Astrocyte (in vitro differentiated cells and primary cell): ENCODE data around the gene NAV2. TPM values are rescaled to one million over a fixed set of nuclear protein-coding genes. Genes with fewer than 3 reads are reported as not detected.

ENCODE experiments used
- DNase-seq: peaks from one replicate; pipeline ENCODE4 v3.0.0-alpha.2; 2010; ENCODE audit warnings: low read depth
- FAIRE-seq: peaks from 2 replicates; lab custom pipeline; 2011; peaks lifted over from hg19 to GRCh38; lab: Jason Lieb, UNC
- H2AFZ ChIP-seq: 2 replicates; pipeline ENCODE4 v1.6.0; 2012; ENCODE audit warnings: low read depth, low read length, inconsistent platforms
- H3K27ac ChIP-seq: 2 replicates; pipeline ENCODE4 v1.5.1; 2011; ENCODE audit warnings: low read depth, low read length, inconsistent platforms
- H3K27me3 ChIP-seq: 2 replicates; pipeline ENCODE4 v1.6.0; 2011; ENCODE audit warnings: low read length, inconsistent platforms; ENCODE audit not compliant: insufficient read depth
- H3K36me3 ChIP-seq: 2 replicates; pipeline ENCODE4 v1.5.1; 2011; ENCODE audit warnings: low read length, inconsistent platforms; ENCODE audit not compliant: insufficient read depth
- H3K4me1 ChIP-seq: 2 replicates; pipeline ENCODE4 v1.5.1; 2011; ENCODE audit warnings: low read length, inconsistent platforms; ENCODE audit not compliant: insufficient read depth
- H3K4me2 ChIP-seq: 2 replicates; pipeline ENCODE4 v1.6.0; 2012; ENCODE audit warnings: low read length, inconsistent platforms
- H3K4me3 ChIP-seq: 2 replicates; pipeline ENCODE4 v1.5.1; 2011; ENCODE audit warnings: low read depth, mild to moderate bottlenecking, low read length, inconsistent platforms; ENCODE audit not compliant: insufficient read depth
- H3K79me2 ChIP-seq: 2 replicates; pipeline ENCODE4 v1.6.0; 2012; ENCODE audit warnings: mild to moderate bottlenecking, low read length, inconsistent platforms; ENCODE audit not compliant: insufficient read depth
- H3K9ac ChIP-seq: 2 replicates; pipeline ENCODE4 v1.6.0; 2012; ENCODE audit warnings: mild to moderate bottlenecking, low read length, inconsistent platforms
- H3K9me3 ChIP-seq: 2 replicates; pipeline ENCODE4 v1.5.1; 2012; ENCODE audit warnings: low read depth, mild to moderate bottlenecking, low read length, inconsistent platforms; ENCODE audit not compliant: insufficient read depth
- H4K20me1 ChIP-seq: 2 replicates; pipeline ENCODE4 v1.6.0; 2012; ENCODE audit warnings: low read length, inconsistent platforms; ENCODE audit not compliant: insufficient read depth
- H3K27ac Mint-ChIP-seq: one replicate; pipeline ENCODE4 v1.8.0; 2021; ENCODE audit warnings: mild to moderate bottlenecking, mixed read lengths; ENCODE audit not compliant: unreplicated experiment
- H3K27me3 Mint-ChIP-seq: one replicate; pipeline ENCODE4 v1.8.0; 2021; ENCODE audit warnings: low read depth, mixed read lengths; ENCODE audit not compliant: unreplicated experiment
- H3K36me3 Mint-ChIP-seq: one replicate; pipeline ENCODE4 v1.8.0; 2021; ENCODE audit warnings: low read depth, mixed read lengths; ENCODE audit not compliant: unreplicated experiment
- H3K4me1 Mint-ChIP-seq: one replicate; pipeline ENCODE4 v1.8.0; 2021; ENCODE audit warnings: low read depth, mixed read lengths; ENCODE audit not compliant: unreplicated experiment
- H3K4me3 Mint-ChIP-seq: one replicate; pipeline ENCODE4 v1.8.0; 2021; ENCODE audit warnings: mild to moderate bottlenecking, moderate library complexity, mixed read lengths; ENCODE audit not compliant: unreplicated experiment
- H3K9me3 Mint-ChIP-seq: one replicate; pipeline ENCODE4 v1.8.0; 2021; ENCODE audit warnings: mild to moderate bottlenecking, mixed read lengths; ENCODE audit not compliant: unreplicated experiment
- EZH2 ChIP-seq: IDR thresholded peaks from 2 replicates; pipeline ENCODE4 v1.6.1; 2012; ENCODE audit warnings: mild to moderate bottlenecking, low read length, inconsistent platforms; ENCODE audit not compliant: insufficient read depth
- total RNA-seq: library from RNA; stranded (reverse); gene quantifications from 2 replicates; pipeline ENCODE4 v1.2.1, GENCODE V29; 2021
- TF ChIP-seq, protein P1 (sequence below): IDR thresholded peaks from 2 replicates; pipeline ENCODE4 v1.5.1; 2011; ENCODE audit warnings: low read depth, mild to moderate bottlenecking, inconsistent platforms, low read length, moderate library complexity; ENCODE audit not compliant: insufficient read depth

The NAV2 gene
- total RNA-seq, 1 donor from 2014 or later, result 20.6 TPM

DNA sequence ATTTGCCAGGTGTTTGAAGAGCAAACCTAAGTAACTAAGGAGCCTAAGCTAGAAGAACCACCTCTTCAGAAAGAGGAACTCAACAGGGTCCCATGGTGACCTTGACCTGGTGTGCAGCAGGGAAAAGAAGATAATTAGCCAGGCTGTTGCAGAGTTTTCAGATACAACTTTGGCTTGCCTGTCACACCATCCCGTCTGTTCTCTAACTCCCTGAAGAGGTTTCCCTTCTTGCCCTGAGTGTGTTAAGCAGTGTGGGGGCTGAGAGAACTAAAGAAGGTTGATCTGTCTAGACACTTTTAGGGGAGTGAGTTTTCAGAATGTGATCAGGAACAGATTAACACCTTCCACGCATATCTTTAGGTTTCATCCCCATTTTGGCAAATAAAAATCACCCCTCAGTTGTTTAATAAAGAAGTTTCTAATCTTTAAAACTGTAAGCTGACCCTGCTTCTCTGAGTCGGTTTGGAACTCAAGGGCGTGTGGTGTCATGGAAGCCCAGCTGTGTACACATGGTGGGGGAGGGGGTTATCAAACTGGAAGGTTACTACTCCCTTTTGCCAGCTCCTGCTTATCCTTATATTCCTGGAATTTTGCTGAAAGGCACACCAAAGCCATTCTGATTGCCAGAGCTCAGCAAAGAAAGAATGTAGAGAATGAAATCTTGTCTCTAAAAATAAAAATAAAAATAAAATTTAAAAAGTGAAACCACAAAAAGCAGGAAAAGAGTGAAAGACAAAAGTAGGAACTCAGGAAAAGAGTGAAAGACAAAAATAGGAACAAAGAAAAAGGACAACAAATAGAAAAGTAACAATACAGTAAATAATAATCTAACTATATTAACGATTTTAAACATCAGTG lies 377.4 kb downstream of the NAV2 start:
- H3K4me3 Mint-ChIP-seq, result no peak overlapping the region
- Histone ChIP-seq H3K9ac (no peak overlapping the region), H3K27me3 (no peaks in the 10 kb centered on the region), H2AFZ (no peak overlapping the region), H3K4me3 (no peak overlapping the region), H3K4me1 (peaks cover 14% of the 10 kb centered on the region), H4K20me1 (no peaks in the 10 kb centered on the region), H3K79me2 (no peaks in the 10 kb centered on the region), H3K36me3 (no peaks in the 10 kb centered on the region), H3K4me2 (peak overlapping the region; percentile 0), H3K9me3 (no peaks in the 10 kb centered on the region), H3K27ac (no peak overlapping the region)
- TF ChIP-seq, protein P1, sequence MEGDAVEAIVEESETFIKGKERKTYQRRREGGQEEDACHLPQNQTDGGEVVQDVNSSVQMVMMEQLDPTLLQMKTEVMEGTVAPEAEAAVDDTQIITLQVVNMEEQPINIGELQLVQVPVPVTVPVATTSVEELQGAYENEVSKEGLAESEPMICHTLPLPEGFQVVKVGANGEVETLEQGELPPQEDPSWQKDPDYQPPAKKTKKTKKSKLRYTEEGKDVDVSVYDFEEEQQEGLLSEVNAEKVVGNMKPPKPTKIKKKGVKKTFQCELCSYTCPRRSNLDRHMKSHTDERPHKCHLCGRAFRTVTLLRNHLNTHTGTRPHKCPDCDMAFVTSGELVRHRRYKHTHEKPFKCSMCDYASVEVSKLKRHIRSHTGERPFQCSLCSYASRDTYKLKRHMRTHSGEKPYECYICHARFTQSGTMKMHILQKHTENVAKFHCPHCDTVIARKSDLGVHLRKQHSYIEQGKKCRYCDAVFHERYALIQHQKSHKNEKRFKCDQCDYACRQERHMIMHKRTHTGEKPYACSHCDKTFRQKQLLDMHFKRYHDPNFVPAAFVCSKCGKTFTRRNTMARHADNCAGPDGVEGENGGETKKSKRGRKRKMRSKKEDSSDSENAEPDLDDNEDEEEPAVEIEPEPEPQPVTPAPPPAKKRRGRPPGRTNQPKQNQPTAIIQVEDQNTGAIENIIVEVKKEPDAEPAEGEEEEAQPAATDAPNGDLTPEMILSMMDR, result no peak
- TF ChIP-seq EZH2, result no peak
- H3K27ac Mint-ChIP-seq, result peak overlapping the region; percentile 91
- peaks cover 62% of the 10 kb centered on the region for H3K4me1 Mint-ChIP-seq
- peaks cover 2% of the 10 kb centered on the region for H3K9me3 Mint-ChIP-seq
- DNase-seq, result peak; percentile 70
- no peak for FAIRE-seq
- H3K36me3 Mint-ChIP-seq, result peaks cover 26% of the 10 kb centered on the region
- H3K27me3 Mint-ChIP-seq, result no peaks in the 10 kb centered on the region

DNA sequence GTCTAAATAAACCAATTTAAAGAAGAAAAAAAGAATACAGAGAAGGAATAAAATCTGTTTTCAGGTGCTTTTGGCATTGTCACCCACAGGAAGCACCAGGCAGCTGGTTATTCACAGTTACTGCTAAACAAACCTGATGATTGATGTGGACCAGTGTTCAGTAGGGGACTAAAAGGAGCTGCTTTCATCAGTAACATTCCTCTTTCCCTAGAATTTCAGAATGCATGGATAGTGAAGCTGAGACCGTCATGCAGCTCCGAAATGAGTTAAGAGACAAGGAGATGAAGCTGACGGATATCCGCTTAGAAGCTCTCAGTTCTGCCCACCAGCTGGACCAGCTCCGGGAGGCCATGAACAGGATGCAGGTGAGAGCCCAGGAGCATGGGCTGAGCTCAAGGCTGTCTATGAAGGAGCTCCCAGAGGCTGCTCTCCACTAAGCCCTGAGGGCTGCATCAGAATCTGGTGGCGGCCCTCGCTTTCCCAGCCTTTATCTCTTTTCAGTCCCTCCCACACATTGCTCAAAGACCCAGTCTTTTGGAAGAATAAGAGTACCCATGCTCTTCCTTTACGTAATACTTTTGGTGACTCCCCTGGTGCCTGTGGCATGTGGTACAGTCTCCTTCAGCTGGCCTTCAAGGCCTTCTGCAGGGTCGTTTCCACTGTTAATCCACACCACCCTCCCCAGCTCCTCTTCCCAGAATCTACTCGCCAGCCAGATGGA lies 378.2 kb downstream of the NAV2 start:
- Histone ChIP-seq H3K27ac (no peak overlapping the region), H3K4me1 (peaks cover 14% of the 10 kb centered on the region), H3K79me2 (no peaks in the 10 kb centered on the region), H3K9me3 (no peaks in the 10 kb centered on the region), H4K20me1 (no peaks in the 10 kb centered on the region), H3K36me3 (peaks cover 5% of the 10 kb centered on the region), H2AFZ (no peak overlapping the region), H3K4me2 (no peak overlapping the region), H3K4me3 (no peak overlapping the region), H3K27me3 (no peaks in the 10 kb centered on the region), H3K9ac (no peak overlapping the region)
- TF ChIP-seq EZH2, result no peak
- TF ChIP-seq, protein P1, result no peak
- no peak overlapping the region for H3K27ac Mint-ChIP-seq
- FAIRE-seq (no peak), DNase-seq (no peak)
- H3K4me3 Mint-ChIP-seq, result peak overlapping the region; percentile 68
- H3K27me3 Mint-ChIP-seq, result no peaks in the 10 kb centered on the region
- peaks cover 2% of the 10 kb centered on the region for H3K9me3 Mint-ChIP-seq
- peaks cover 30% of the 10 kb centered on the region for H3K36me3 Mint-ChIP-seq
- peaks cover 62% of the 10 kb centered on the region for H3K4me1 Mint-ChIP-seq
